Right renal cortex interstitium (tissue), 3 donors: ENCODE data around the gene NDUFAF3. TPM values are rescaled to one million over a fixed set of nuclear protein-coding genes. Genes with fewer than 3 reads are reported as not detected.
"Not testable (repeated sequence)": the region's sequence is repeated elsewhere in the genome, so short reads cannot be mapped to it uniquely, and the experiment has no call there.

Experiments
- DNase-seq, 3 donors: peaks; one replicate each; pipeline ENCODE4 v3.0.0-alpha.2; 2013; ENCODE audit warnings: low read depth in 3 of 3, low spot score in 2 of 3
- polyA plus RNA-seq, 3 donors: library from polyadenylated mRNA; unstranded; fragments of 120-200 nt; gene quantifications; one replicate each; pipeline ENCODE4 v1.2.1, GENCODE V29; 2013; ENCODE audit not compliant: insufficient read length in 3 of 3

Gene NDUFAF3
- polyA plus RNA-seq, 3 donors, result 52.9 to 75.4 (median 62.6) TPM

- DNase-seq, result no peak
These were observed 22.6 kb upstream of the NDUFAF3 start for GRCh38 chr3:48999085-48999858.

- no peak for DNase-seq
These were observed 20.8 kb upstream of the NDUFAF3 start for GRCh38 chr3:49001155-49001554.

- DNase-seq, result no peak
These were observed 17.3 kb upstream of the NDUFAF3 start for GRCh38 chr3:49004352-49005302.

- no peak for DNase-seq
These were observed 16.6 kb upstream of the NDUFAF3 start for GRCh38 chr3:49005303-49005680.

- DNase-seq, result no peak
These were observed 15.9 kb upstream of the NDUFAF3 start for GRCh38 chr3:49005998-49006397.

GRCh38 chr3:49006408-49007067 is 15.4 kb upstream of the NDUFAF3 start:
- DNase-seq, result no peak

- DNase-seq, result peak; percentile 87 to 93 (median 91)
These were observed 14.7 kb upstream of the NDUFAF3 start, which contains the start of gene WDR6 for GRCh38 chr3:49007068-49007770. Gene WDR6, plus strand, starts transcription at chr3:49007391. Its CDS starts 41 bp downstream, at chr3:49007432.

- DNase-seq, result no peak
These were observed 14.0 kb upstream of the NDUFAF3 start for GRCh38 chr3:49007771-49008528.

GRCh38 chr3:49008627-49009026 is 13.3 kb upstream of the NDUFAF3 start:
- DNase-seq, result not testable (repeated sequence)

- DNase-seq, result no peak
These were observed 12.5 kb upstream of the NDUFAF3 start for GRCh38 chr3:49009396-49009795.

GRCh38 chr3:49012441-49013017 is 9.4 kb upstream of the NDUFAF3 start:
- no peak for DNase-seq

GRCh38 chr3:49013113-49013737 is 8.7 kb upstream of the NDUFAF3 start:
- no peak for DNase-seq

- DNase-seq, result no peak
These were observed 7.9 kb upstream of the NDUFAF3 start for GRCh38 chr3:49013738-49014660.

GRCh38 chr3:49015072-49015471 is 6.8 kb upstream of the NDUFAF3 start:
- no peak for DNase-seq

- no peak for DNase-seq
These were observed 6.2 kb upstream of the NDUFAF3 start for GRCh38 chr3:49015765-49016164.

GRCh38 chr3:49016414-49017228 is 5.3 kb upstream of the NDUFAF3 start:
- no peak for DNase-seq
